Breast epithelium (tissue), 4 donors: ENCODE results near the gene PARVB. TPM values are rescaled to one million over a fixed set of nuclear protein-coding genes. Genes with fewer than 3 reads are reported as not detected.

Source experiments
- DNase-seq, 2 donors: peaks; one replicate each; pipeline ENCODE4 v3.0.0-alpha.2; 2019; ENCODE audit warnings: low spot score in 2 of 2
- H3K27ac ChIP-seq, 2 donors: fragments of 200-600 bp; sonication (generic) in 1 of 2; one replicate each; pipeline ENCODE4 v1.5.1; 2016 to 2019; ENCODE audit warnings: mild to moderate bottlenecking in 1 of 2
- H3K27me3 ChIP-seq, 2 donors: fragments of 200-600 bp; sonication (generic) in 1 of 2; one replicate each; pipeline versions ENCODE4 v1.5.1 to v1.6.0; 2017 to 2019; ENCODE audit warnings: control low read depth in 1 of 2, mild to moderate bottlenecking in 1 of 2
- H3K36me3 ChIP-seq: fragments of 200-600 bp; one replicate; pipeline ENCODE4 v1.5.1; 2019
- H3K4me1 ChIP-seq, 2 donors: fragments of 200-600 bp; sonication (generic); one replicate each; pipeline ENCODE4 v1.5.1; 2016 to 2019; ENCODE audit warnings: control low read depth in 1 of 2
- H3K4me3 ChIP-seq, 3 donors: fragments of 200-600 bp; sonication (generic); 1 replicate in 2 of 3; 2 replicates in 1 of 3; pipeline ENCODE4 v1.5.1; 2016 to 2019; ENCODE audit warnings: mild to moderate bottlenecking in 3 of 3, moderate library complexity in 2 of 3
- H3K9me3 ChIP-seq, 2 donors: fragments of 200-600 bp; sonication (generic) in 1 of 2; one replicate each; pipeline ENCODE4 v1.5.1; 2016 to 2019; ENCODE audit warnings: control low read depth in 1 of 2
- POLR2A ChIP-seq: fragments of 450-650 bp; IDR thresholded peaks from one replicate; pipeline ENCODE4 v1.6.1; 2016; ENCODE audit warnings: antibody characterized with exemption, mild to moderate bottlenecking, moderate library complexity
- POLR2AphosphoS5 ChIP-seq, 3 donors: sonication (generic); formaldehyde crosslinking; IDR thresholded peaks; one replicate each; pipeline ENCODE4 v1.6.1; 2017; ENCODE audit warnings: antibody characterized with exemption in 3 of 3
- intact Hi-C: fragments of 100-400 bp; cut with DNase I; formaldehyde crosslinking; loops from one replicate; pipeline ENCODE4 v1.15.1; 2023; ENCODE audit warnings: low total_unique reads
- total RNA-seq, 3 donors: library from RNA; depleted of rRNA; stranded (reverse); fragments of >200 nt; gene quantifications; one replicate each; pipeline ENCODE4 v1.1.0, GENCODE V29; 2016
- TF ChIP-seq, protein P1 (sequence below), 3 donors: fragments of 450-650 bp; IDR thresholded peaks; one replicate each; pipeline ENCODE4 v1.5.1; 2016 to 2017; ENCODE audit warnings: antibody characterized with exemption in 3 of 3, mild to moderate bottlenecking in 3 of 3, moderate library complexity in 3 of 3

Gene PARVB
- total RNA-seq, 3 donors from 2014 or later = 12.3 to 57.6 (median 21.6) TPM

DNA sequence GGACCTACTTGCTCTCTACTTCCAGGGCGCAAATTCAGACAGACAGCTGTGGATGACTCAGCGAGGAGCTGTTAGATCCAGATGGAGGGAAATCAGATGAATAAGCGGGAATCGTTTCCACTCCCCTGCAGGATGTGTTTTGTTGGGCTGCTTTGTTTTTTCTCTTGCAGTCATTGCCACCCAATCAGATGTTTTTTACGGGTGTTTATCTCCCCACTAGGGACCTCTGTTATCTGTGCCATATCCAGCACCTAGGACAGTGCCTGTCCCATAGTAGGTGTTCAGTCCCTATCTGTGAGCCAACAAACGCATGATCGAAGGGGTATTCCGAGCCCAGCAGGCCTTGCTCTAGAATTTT is 105.5 kb downstream of the PARVB start:
- Histone ChIP-seq H3K36me3 (no peaks in the 10 kb centered on the region), H3K27me3 (no peaks in the 10 kb centered on the region), H3K4me3 (no peak overlapping the region), H3K27ac (no peak overlapping the region), H3K9me3 (peaks cover 12 to 17% of the 10 kb centered on the region in 2 donors), H3K4me1 (no peaks in the 10 kb centered on the region)
- no peak for DNase-seq
- no peak for TF ChIP-seq POLR2A
- no peak for TF ChIP-seq POLR2AphosphoS5 (IDR thresholded peaks at IDR 0.05)
- TF ChIP-seq, protein P1, sequence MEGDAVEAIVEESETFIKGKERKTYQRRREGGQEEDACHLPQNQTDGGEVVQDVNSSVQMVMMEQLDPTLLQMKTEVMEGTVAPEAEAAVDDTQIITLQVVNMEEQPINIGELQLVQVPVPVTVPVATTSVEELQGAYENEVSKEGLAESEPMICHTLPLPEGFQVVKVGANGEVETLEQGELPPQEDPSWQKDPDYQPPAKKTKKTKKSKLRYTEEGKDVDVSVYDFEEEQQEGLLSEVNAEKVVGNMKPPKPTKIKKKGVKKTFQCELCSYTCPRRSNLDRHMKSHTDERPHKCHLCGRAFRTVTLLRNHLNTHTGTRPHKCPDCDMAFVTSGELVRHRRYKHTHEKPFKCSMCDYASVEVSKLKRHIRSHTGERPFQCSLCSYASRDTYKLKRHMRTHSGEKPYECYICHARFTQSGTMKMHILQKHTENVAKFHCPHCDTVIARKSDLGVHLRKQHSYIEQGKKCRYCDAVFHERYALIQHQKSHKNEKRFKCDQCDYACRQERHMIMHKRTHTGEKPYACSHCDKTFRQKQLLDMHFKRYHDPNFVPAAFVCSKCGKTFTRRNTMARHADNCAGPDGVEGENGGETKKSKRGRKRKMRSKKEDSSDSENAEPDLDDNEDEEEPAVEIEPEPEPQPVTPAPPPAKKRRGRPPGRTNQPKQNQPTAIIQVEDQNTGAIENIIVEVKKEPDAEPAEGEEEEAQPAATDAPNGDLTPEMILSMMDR (IDR thresholded peaks at IDR 0.05) = no peak
- intact Hi-C loops = no loop called here

DNA sequence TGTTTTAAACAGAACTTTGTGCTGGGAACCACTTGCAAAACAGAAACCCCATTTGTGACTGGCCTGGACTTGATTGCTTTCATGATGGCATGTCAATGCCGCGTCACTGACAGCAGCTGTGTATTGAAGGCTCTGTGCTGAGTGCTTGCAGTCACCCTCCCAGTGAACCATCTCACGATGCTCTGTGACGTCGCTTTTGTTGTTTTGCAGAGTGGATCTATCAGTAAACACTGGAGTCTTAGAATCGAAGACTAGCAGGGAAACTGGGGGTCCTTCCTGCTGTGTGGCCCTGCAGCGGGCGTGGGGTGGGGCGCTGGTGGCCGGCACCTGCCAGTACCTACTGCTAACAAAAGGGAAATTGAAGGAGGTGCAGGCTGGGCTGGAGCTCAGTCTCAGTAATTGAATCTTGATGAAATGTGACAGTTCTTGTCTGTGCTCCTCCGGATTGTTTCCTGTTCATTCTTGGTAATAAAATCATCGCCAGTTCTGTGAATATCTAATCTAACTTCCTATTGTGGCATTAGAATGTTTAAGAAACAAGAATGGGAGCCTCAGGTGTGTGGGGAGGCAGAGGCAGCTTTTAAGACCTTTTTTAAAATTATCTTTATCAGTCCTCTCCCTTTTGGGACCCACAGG is 106.1 kb downstream of the PARVB start:
- peaks cover 12 to 17% of the 10 kb centered on the region in 2 donors for H3K9me3 ChIP-seq
- H3K4me1 ChIP-seq = no peaks in the 10 kb centered on the region
- no peak for DNase-seq
- no peaks in the 10 kb centered on the region for H3K36me3 ChIP-seq
- intact Hi-C loops = no loop called here
- H3K4me3 ChIP-seq = no peak overlapping the region
- TF ChIP-seq POLR2A = no peak
- no peak for TF ChIP-seq POLR2AphosphoS5 (IDR thresholded peaks at IDR 0.05)
- TF ChIP-seq, protein P1 (IDR thresholded peaks at IDR 0.05) = no peak
- H3K27me3 ChIP-seq = no peaks in the 10 kb centered on the region
- H3K27ac ChIP-seq = no peak overlapping the region

DNA sequence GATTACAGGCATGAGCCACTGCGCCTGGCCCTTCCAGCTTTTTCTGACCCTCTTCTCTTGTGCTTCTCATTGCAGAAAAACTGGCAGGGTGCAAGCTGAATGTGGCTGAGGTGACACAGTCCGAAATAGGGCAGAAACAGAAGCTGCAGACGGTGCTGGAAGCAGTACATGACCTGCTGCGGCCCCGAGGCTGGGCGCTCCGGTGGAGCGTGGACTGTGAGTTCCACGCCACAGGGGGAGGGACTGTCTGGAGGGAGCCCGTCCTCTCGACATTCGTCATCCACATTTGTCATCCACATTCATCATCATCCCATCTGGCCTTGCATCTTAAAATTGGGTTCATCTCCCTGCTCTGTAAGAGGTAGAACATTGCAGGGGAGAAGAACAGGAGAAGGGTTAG is 107.3 kb downstream of the PARVB start:
- TF ChIP-seq, protein P1 (IDR thresholded peaks at IDR 0.05) = no peak
- TF ChIP-seq POLR2A (no peak), POLR2AphosphoS5 (IDR thresholded peaks at IDR 0.05) (no peak)
- DNase-seq = no peak
- H3K4me3 ChIP-seq = no peak overlapping the region
- peaks cover 5 to 7% of the 10 kb centered on the region in 2 donors for H3K9me3 ChIP-seq
- no peaks in the 10 kb centered on the region for H3K4me1 ChIP-seq
- H3K27me3 ChIP-seq = no peaks in the 10 kb centered on the region
- H3K36me3 ChIP-seq = no peaks in the 10 kb centered on the region
- intact Hi-C loops = no loop called here
- H3K27ac ChIP-seq = no peak overlapping the region

DNA sequence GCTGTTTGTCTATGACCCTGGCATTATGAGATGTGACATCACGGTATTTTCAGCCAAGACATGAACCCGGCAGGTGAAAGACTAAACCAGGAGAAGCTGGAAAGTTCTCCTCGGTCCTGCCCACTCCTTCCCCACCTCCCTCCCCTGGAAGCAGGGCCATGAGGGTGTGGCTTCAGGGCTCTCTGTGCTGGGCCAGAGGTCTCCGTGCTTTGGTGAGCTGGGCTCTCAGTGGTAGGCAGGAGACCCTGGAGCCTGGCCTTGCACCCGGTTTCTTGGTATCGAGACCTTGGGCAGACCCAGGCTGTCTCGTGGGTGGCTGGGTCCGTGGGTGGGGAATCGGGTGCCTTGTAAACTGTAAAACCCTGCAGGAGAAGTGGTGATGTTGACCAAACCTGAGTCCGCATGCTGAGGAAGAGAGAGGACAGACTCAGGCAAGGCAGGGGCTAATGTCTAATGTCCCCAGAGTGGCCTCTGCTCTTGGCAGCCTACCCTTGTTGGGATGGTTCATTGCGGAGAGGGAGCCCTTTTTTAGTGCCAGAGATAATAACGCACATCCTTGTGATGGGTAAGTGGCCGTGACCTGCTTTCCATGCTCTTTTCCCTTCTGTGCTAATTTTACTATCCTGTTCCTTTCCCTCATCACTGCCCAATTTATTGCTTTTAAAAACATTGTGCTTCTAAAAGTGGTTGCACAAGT is 108.0 kb downstream of the PARVB start:
- peaks cover 3 to 6% of the 10 kb centered on the region in 2 donors for H3K9me3 ChIP-seq

DNA sequence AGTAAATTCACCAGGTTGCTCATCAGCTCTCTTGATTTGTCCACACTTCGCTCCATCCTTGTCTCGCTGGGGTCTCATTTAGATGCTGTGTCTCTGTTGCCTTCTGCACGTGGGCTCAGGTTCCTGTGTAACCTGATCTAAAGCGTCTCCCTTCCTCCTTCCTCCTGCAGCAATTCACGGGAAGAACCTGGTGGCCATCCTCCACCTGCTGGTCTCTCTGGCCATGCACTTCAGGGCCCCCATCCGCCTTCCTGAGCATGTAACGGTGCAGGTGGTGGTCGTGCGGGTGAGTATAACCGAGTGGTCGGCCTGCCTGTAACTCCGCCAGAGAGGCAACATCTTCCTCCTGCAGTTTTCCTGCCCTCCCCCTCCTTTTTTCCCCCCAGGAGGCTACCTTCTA is 108.6 kb downstream of the PARVB start:
- Histone ChIP-seq H3K4me1 (no peaks in the 10 kb centered on the region), H3K36me3 (no peaks in the 10 kb centered on the region)
- intact Hi-C loops = no loop called here

More for the DNA sequence above, 108.0 kb downstream of the PARVB start:
- Histone ChIP-seq H3K4me3 (no peak overlapping the region), H3K27me3 (no peaks in the 10 kb centered on the region), H3K27ac (no peak overlapping the region), H3K4me1 (no peaks in the 10 kb centered on the region), H3K36me3 (no peaks in the 10 kb centered on the region)
- DNase-seq = no peak
- TF ChIP-seq, protein P1 (IDR thresholded peaks at IDR 0.05) = no peak
- no peak for TF ChIP-seq POLR2A
- intact Hi-C loops = no loop called here

More for the DNA sequence above, 108.6 kb downstream of the PARVB start:
- Histone ChIP-seq H3K9me3 (peaks cover 8 to 12% of the 10 kb centered on the region in 2 donors), H3K4me3 (no peak overlapping the region), H3K27ac (no peak overlapping the region), H3K27me3 (no peaks in the 10 kb centered on the region)
- no peak for DNase-seq
- no peak for TF ChIP-seq POLR2A
- no peak for TF ChIP-seq POLR2AphosphoS5 (IDR thresholded peaks at IDR 0.05)
- TF ChIP-seq, protein P1 (IDR thresholded peaks at IDR 0.05) = no peak
